ENCODE results near the gene SIN3A.
A peak's percentile ranks its signal among the peaks of the same experiment; 100 is the strongest.
"Not testable (repeated sequence)": the region's sequence is repeated elsewhere in the genome, so short reads cannot be mapped to it uniquely, and the experiment has no call there.

SIN3A gene

DNA sequence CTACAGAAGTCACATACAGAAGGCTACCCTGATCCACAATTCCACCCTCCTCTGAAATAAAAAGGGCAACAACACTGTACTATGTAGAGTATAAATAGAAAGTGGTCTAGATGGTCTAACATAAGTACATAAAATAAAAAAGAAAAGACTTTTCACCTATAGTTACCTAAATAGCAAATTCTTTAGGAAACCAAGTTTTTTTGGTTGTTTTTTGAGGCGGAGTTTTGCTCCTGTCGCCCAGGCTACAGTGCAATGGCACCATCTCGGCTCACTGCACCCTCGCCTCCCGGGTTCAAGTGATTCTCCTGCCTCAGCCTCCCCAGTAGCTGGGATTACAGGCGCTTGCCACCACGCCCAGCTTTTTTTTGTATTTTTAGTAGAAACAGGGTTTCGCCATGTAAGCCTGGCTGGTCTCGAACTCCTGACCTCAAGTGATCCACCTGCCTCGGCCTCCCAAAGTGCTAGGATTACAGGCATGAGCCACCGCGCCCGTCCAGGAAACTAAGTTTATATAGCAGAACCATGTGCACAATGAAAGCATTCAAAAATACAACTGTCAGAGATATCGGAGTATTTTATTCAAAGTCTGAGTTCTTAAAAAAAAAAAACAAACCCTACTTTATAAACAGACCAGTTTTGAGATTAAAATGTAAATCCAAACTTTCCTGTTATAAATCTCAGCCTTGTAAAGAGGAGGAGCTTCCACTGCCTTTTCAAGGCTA is 1.7 kb downstream of the SIN3A start:
- no peak for DNase-seq

DNA sequence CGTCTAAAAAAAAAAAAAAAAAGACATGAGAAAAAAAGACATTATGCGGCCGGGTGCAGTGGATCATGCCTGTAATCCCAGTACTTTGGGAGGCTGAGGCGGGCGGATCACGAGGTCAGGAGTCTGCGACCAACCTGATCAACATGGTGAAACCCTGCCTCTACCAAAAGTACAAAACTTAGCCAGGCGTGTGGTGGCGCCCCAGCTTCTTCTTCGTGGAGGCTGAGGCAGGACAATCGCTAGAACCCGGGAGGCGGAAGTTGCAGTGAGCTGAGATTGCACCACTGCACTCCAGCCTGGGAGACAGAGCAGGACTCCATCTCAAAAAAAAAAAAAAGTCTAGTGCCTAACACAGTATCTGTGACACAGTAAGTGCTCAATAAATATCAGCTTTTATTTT is 3.3 kb downstream of the SIN3A start:
- not testable (repeated sequence) for DNase-seq

DNA sequence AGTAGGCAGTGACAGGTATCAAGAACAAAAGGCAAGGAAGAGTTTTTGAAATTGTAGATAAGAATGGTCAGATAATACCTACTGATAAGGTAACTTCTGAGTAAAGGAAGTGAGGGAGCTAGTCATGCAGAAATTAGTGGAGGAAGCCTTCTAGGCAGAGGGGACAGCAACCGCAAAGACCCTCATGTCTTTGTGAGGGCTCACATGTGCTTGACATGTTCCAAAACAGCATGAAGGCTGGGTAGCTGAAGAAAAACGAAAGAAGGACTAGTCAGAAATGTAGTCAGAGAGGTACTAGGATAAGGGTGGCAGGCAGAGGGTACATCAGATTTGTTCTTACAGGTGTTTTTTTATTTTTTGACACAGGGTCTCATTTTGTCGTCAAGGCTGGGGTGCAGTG is 5.3 kb downstream of the SIN3A start:
- peak in 1 of 2 donors; percentile 27 for DNase-seq

DNA sequence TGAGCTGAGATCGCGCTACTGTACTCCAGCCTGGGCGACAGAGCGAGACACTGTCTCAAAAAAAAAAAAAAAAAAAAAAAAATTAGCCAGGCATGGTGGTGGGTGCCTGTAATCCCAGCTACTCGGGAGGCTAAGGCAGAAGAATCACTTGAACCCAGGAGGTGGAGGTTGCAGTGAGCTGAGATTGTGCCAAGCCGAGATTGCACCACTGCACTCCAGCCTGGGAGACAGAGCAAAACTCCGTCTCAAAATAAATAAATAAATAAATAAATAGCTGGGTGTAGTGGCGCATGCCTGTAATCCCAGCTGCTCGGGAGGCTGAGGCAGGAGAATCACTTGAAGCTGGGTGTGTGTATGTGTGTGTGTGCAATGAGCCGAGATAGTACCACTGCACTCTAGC is 6.2 kb downstream of the SIN3A start:
- not testable (repeated sequence) for DNase-seq

DNA sequence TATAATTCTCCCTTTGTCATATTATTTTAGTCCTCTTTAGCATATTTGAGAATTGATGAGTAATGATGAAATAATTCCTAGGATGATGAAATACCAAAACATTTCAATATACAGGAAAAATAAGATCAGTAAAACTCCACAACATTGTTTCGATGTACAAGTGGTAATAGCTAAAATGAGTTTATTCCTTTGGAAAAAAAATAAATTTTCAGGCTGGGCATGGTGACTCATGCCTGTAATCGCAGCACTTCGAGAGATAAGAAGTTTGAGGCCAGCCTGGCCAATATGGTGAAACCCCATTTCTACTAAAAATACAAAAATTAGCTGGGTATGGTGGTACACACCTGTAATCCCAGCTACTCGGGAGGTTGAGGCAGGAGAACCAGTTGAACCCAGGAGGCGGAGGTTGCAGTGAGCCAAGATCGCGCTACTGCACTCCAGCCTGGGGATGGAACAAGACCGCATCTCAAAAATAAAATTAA is 7.5 kb downstream of the SIN3A start:
- DNase-seq: not testable (repeated sequence)

DNA sequence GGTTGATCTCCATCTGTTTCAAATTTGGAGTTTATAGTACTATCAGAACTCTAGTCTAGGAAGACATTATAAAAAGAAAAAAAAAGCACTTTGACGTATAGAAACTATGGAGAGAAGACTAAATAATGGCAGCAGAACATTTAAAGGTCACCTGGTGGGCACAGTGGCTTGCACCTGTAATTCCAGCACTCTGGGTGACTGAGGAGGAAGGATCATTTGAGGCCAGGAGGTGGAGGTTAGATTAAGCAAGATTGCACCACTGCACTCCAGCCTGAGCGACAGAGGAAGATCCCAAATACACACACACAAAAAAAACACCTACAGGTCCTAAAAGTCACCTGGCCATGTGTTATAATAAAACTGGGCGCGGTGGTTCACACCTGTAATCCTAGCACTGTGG is 13.8 kb downstream of the SIN3A start:
- no peak for DNase-seq

DNA sequence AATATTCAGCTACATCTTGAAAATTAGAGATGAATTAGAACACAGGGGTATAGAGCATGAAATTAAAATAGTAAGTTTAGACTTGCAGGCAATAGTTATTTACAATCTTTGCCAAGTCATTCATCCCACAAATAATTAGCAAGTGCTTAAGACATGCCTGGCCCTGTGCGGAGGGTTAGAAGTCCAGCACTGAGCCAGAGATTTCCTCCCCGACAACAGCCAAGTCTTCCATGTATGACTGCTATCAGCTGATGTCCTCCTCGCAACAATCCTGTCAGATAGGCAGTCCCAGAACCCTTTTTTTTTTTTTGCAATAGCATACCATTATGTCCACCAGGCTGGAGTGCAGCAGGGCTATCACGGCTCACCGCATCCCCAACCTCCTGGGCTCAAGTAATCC is 14.6 kb downstream of the SIN3A start:
- no peak for DNase-seq

DNA sequence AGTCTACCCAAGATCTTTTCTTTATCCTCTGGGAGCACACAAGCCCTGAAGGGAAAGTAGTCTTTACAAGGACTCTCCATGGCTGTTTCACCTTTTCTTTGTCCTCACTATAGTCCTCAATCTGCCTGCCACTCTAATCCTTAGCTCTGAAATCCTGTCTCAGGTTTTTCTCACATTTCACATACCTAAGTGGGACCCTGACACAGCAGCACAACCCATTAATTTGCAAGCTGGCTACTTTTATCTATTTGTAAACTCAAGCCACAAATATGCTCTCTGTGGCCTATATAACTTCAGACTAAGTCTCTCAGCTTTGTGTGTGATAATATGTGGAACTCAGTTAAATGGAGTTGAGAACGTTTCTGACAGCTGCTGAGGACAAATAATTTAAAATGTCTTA is 19.8 kb downstream of the SIN3A start:
- no peak for DNase-seq

DNA sequence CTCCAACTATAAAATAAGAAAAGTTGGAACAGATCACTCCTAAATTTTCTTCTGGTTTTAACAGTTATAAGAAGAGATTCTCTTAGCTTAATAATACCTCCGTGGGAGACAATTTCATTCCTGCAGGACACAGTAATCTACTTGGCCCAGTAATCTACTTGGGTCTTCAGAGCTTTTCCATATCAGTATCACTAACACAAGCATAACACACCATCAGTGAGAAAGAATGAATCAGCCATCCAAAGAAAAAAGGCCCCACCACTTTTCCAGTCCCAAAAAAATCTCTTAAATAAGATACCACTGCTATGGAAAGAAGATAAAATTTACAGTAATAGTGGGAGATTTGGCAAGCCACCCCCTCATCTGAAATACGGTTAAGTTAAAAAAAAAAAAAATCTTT is 20.2 kb downstream of the SIN3A start:
- DNase-seq: no peak

DNA sequence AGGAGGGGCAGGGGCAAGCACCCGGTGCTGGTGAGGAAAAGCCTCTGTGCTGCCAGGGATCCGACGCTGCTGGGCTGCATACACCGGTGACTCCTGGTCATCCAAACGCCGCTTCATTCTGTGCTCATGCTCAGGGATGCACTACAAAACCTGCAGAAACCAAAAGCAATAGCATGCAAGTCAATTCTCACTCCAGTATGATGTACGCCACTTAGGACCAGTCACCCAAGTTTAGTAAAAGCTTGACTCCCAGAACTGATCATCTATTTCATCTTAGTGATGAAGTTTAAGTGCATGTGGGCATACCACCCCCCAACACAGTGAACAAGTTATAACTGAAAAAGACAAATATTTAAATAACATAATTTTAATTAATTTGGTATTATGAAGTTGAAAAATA is 21.2 kb downstream of the SIN3A start:
- DNase-seq: no peak

DNA sequence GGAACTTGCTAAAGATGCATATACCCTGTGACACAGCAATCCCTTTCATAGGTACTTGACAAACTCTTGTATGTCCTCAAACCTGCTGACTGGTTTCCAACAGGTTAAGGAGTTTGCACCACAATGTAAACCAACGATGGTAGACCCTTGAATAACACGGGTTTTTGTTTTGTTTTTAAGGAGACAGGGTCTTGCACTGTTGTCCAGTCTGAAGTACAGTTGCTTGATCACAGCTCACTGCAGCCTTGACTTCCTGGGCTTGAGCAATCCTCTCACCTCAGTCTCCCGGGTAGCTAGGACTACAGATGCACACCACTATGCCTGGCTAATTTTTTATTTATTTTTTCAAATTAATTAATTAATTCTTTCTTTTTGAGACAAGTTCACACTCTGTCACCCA is 23.3 kb downstream of the SIN3A start:
- DNase-seq: no peak

DNA sequence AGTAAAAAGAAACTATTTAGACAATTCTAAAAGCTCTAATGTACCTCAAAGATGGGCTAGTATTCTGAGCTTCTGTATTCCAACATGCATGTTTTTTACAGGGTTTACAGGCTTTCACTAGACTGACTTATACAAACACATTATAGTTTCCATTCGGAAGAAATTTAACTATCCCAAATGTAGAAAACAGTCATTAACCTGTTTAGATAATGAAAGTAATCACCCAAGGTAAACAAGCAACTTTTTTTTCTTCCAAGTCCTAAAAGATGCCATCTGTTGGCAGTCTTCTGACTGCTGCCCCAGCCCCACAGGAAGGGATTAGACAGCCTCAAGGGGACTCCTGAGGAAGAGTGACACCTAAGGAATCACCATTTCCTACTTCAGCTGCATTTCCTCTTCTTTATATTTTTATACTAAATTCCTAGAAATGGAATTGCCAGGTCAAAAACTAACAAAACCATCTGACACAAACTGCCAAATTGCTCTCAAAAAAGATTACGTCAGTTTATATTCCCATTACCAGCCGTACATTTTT is 25.5 kb downstream of the SIN3A start:
- DNase-seq: no peak

DNA sequence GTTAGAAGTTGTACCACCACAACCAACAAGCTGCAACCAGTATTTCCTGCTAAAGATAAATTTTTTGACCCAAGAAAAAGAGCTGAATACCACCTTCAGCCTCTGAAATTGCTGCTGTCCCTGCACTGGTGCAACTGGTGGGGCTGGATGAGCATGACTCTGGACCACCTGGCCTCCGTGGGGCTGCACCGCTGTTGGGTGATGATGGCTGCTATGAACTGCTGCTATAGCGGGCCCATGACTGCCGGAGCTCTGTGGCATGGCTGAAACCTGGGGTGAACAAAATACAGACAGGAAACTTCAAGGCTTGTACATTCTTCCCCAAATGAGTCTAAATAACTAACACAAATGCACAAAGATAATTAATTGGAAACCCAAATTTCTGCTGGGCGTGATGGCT is 28.9 kb downstream of the SIN3A start:
- DNase-seq: no peak

DNA sequence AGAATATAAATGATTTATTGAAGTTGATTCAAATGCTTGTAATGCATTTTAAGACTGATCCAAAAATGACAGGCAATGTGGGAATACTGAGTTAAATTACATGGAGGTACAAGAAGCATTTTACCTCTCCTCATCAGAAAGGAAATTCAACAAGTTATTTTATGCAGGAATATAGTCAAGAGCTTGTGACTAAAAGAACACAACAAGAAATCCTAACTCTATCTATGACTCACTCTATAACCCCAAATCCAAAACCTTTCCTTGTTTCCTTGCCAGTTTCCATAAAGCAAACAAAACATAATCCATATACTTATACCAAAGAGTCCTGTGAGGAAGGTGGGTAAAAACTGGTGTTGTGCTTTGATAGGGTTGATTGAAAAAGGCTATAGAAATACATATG is 30.8 kb downstream of the SIN3A start:
- DNase-seq: no peak

DNA sequence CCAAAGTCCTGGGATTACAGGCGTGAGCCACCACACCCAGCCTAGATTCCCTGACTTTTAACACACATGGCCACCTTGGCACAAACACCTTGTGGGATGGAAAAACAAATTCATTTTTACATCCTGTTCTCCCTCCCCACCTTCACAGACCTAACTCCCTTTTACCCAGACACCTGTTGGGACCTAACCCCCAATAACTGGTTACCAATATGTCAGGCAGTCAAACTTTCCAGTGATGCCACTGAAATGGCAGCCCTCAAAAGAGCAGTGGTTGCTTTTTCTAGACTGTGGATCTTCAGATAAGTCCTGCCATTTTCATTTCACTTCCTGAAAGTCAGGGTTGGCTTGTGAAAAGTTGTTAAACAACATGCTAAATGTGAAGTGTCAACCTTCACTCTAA is 34.9 kb downstream of the SIN3A start:
- DNase-seq: no peak

DNA sequence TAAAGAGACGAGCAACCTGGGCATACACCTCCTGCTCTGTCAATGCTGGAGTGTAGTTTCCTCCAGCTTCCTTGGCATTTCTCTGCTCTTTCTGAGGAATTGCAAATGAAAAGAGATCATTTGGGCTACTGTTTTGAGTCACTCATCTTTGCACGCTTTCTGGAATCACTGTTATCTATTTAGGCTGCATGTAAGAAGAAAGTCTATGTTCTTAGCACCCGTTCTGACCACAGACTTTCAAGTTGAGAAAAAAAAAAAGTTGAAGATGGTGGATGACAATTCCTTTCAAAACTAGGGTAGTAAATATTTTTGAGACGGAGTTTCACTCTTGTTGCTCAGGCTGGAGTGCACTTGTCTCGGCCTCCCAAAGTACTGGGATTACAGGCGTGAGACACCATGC is 41.3 kb downstream of the SIN3A start:
- no peak for DNase-seq

DNA sequence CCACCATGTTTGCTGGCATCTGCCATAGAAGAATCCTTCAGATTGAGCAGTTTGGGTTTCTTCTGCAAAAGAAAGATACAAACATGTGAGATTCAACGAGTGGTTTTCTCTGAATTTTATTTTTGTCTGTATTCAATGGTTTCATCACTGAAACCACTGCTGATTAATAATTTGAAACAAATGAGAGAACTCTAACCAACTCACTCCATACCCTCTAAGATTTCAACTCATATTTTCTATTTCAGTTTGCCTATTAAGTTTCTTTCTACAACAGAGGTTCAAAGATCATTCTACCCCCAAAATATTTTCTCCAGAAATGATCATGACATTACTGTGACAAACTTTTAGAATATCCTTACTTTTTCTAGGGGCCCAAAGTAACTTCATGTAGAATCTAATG is 44.4 kb downstream of the SIN3A start:
- DNase-seq: no peak

DNA sequence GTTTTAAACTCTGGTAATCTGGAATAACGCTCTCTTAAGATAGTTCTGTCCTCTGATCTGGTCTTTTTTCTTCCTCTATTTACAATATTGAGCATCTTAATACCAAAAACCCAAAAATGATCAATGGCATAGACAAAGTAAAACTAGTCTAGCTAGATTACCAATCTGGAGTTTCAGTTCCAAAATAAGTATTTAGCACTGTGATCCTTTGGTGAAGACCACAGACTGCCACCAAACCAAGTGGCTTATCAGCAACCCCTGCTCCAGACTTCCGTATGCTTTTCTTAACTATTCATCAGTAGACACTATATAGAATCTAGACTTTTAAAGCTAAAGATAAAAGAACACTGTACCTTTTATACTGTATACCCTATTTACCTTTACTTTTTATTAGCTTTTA is 47.6 kb downstream of the SIN3A start:
- DNase-seq: no peak

DNA sequence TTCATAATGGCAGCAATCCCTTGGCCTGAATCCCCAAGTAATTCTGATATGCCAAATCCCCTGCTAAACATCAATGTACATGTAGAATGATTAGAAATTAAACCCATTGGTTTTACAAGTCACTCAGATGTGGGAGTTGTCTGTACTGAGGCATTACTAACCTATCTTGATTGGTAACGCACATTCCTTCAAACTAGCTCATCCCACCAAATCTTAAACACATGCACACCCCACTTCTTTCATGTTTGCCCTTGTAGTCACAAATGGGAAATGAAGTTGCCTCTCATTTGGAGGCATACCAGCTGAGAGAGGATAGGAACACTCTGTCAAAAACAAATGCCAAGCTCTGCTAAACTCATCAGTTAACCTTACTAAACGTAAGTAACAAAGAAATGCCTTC is 54.0 kb downstream of the SIN3A start:
- no peak for DNase-seq

DNA sequence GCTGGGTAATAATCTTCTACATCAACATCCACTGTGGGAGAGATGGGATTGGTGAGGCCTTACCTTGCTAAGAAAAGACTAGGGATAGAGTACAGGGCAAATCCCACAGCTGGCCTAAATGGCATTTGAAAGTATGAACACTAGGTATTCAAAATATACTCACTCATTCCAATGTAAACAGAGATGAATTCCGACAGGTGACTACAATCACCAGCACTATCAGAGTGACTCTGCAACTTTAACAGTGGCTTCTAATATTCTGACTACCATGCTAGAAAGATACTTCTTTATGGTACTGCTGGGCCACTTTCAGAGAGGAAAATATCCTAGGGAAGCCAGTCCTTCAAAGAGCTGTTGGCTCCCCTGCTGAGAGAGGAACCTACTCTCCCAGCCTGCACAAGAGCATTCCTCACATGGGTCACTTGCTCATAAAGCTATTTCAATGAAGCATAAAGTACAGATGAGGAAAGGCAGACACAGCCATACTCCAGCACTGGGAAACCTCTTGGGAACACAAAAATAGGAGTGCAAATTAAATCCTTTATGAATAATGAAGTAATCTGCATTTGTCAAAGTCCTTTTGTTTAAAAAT is 61.6 kb downstream of the SIN3A start:
- DNase-seq: no peak

DNA sequence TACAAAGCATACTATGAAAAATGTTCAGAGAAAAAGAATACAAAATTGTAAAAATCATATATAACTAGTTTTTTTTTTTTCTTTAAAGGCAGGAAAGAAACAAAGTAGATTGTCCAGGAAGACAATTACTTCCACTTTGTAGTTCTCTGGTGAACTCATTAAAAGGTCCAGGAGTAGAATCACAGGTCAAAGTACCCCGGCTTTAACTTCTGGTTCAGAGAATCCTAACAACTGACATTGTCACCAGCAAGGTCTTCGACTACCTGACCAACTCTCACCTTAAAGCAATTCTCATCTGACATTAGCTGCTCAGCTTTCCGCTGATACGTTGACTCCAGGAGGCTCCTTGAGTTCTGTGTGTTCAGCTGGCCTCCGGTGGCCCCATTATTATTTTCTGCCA is 67.5 kb downstream of the SIN3A start:
- DNase-seq: not testable (repeated sequence)

DNA sequence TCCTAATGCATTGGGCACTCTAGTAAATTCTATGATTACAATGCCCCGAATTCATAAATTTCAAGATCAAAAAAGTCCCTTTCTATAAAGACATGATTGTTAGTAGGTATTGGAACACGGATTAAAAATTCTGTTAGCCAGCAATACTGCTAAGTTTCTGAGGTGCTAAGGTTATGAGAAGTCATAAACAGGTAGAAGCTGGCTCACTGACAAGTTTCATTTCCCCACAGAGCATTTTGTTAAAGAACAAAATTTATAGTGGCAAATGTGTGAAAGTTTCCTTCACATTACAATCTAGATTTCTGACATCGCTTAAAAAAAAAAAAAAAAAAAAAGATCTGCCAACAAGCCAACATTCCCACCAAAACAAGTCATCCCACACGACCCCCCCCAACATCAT is 70.7 kb downstream of the SIN3A start:
- DNase-seq: no peak

DNA sequence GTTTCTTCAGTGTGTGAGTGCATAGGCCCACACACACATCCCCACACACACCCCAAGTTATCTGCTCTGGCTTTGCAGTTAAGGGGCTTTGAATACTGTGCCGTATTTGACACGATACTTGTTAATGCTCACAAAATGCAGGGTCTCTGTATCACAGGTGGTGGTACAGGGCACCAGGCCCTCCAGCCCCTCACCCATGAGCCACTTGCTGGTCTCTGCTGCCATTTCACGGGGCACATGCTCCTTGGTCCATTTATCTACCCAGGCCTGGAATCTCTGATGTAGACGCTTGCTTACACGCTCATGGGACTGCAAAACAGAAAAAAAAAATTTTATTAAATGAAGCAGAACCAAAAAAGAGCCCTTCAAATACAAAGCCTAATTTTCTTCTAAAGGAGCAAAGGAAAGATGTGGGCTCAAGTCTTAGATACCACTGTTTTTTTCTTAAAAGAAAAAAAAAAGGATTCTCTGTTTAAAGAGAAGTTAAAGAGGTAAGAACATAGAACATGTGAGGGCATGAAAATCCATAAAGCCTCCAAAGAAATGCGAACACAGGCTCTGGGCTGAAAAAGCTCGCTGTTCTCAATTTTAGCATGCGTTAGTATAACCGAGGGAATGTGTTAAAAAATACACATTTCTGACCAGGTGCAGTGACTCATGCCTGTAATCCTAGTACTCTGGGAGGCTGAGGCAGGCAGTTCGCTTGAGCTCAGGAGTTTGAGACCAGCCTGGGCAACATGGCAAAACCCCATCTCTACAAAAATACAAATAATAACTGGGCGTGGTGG is 79.4 kb downstream of the SIN3A start:
- DNase-seq: no peak

DNA sequence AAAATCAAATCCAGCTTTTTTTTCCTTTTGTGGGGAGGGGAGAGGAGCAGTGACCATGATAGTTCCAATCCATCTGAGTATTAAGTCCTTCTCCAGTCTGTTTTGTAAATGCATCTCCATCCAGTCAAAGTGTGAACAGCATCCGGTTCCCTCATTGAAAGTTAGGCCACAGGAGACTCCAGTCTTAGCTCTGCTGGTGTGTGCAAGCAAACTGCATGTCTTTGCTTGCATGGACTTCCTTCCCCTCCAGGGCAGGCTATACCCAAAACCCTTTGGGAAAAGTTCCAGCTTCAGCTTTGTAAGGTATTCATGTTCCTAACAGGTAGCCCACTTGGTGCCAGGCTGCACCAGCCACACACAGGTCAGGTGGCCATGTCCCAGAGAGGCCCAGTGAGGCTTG is 80.0 kb downstream of the SIN3A start:
- no peak for DNase-seq

Data from CD4-positive, alpha-beta T cell treated with Interferon alpha-2 for 1 hour (primary cell).